HTERT RPE-1 (cell line): ENCODE measurements around the gene CHAD.
"Not testable (repeated sequence)": the region's sequence is repeated elsewhere in the genome, so short reads cannot be mapped to it uniquely, and the experiment has no call there.

Experiments used
- in situ Hi-C: fragments of 300-500 bp; cut with MboI; formaldehyde crosslinking; loops from 4 replicates; pipeline ENCODE4 v1.14.3; 2020; ENCODE audit warnings: low sequenced_read_pairs

Gene CHAD

DNA sequence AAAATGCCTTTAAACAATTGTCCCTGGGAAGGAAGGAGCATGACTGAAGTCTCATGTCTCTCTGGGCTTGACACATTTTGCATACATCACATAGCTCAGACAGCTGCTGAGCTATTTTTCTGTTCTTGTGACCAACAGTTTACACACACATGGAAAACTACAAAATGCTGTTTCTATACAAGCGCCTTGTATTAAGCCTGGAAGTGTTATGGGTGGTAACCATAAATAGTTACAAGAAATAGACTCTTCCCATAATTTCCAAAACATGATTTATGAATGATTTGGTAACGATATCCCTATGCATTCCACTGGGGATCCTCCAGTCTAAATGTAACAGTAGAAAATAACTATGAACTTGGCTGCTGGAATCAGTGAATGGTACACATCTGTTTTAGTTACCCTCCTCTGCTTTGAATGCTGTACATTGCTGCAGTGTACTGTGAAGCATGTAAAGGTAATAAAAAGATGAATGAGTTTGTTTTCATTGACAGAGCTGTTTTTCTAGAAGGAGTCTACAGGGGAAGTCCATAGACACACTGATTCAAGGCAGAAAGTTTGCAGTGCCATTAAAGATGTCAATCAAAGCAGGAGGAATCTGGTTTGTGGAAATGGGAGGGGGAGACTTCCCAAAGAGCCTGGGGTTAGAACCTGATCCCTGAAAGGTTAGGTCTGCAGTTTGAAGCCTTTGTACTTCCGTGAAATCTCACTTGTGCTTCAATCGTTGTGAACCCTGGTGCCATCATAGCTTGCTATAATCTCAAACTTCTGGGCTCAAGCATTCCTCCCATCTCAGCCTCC is 37.7 kb downstream of the CHAD start:
- in situ Hi-C loops = no loop called here

DNA sequence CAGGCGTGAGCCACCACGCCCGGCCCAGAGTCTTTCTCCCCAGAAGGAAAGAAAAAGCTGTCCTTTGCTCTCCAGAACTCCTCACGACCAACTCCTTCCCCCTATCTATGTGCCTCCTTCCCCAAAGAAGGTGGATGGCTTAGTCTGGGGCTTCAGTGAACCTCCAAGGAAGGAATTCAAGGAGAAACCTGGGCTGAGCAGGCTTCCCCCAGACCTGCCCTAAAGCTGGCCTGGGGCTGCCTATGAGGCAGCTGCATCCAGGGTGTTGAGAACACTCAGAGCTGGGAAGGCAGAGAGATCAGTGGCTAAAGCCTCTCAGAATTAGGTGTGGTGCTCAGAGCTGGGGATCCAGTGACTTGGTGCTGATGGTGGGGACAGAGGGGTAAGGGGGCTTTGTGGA is 38.9 kb downstream of the CHAD start:
- in situ Hi-C loops = no loop called here

DNA sequence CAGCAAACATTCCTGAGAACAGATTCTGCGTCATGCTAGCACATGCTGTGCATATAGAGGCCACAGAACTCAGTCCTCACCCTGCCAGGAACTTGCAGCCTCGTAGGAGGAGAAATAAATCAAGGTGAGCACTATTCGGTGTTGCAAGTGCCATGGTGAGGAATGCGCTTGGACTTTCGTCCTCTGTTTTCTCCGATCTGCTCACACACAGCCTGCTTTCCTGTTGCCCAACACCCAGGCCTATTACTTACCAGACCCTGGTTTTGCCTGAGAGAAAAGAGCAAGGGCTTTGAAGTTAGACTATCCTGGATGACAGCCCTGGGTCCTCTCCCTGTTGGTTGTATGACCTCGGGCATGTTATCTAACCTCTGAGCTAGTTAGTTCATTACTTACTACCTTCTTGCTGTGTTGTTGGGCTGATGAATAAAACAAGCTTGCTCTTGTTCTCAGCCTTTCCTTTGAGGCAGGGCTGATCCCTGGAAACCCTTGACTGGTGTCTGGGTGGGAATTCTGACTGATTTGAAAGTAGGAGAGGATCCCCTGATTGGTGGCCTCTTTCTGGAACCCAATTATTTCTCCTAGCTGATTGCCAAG is 39.8 kb downstream of the CHAD start:
- in situ Hi-C loops = no loop called here

DNA sequence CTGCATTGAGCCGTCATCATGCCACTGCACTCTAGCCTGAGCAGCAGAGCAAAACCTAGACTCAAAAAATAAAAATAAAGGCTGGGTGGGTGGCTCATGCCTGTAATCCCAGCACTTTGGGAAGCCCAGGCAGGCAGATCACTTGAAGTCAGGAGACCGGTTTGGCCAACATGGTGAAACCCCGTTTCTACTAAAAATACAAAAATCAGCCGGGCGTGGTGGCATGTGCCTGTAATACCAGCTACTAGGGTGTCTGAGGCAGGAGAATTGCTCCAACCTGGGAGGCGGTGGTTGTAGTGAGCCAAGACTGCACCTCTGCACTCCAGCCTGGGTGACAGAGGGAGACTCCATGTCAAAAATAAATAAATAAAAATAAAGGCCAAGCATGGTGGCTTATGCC is 40.6 kb downstream of the CHAD start:
- in situ Hi-C loops = not testable (repeated sequence)

DNA sequence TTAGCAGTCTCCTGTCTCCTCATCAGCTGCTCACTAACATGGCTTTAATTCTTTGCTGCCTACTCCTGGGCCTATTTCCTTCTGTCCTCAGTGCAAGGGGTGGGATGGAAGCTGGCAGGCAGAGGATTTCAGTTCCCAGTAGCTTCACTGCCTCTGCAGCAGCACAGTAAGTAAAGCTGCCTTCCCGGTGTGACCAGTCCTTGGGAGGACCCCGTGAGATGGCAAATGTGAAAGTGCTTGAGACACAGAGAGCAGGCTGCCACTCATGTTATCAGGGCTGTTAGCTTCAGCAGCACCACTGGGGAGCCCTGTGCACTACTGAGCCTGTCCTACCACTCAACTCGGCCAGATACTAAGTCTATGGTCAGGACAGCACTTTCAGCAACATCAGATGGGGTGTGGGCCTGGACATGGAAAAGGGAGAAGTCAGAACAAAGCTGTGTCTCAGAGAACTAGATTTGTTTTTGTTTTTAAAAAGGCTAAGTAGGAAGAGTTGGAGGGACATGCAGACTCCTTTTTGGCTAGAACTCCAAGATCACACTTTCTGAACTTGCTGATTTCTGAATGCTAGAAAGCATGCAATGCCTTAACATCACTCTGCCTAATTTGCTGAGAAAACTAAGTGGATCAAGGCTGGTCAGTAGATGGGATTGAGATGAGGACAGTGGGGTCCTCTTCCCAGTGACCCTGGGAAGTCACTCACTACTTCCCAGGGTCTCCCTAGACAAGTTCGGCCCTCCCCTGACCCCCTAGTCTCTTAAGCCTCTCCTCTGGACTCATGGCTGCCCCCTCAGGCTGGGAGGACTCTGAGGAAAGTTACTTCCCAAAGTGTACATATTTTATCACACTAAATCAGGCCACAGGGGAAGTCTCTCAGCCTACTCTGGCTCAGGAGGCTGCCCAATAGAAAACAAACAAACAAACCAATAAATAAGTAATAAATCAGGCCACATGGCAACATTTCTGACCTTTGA is 41.6 kb downstream of the CHAD start:
- in situ Hi-C loops = no loop called here

DNA sequence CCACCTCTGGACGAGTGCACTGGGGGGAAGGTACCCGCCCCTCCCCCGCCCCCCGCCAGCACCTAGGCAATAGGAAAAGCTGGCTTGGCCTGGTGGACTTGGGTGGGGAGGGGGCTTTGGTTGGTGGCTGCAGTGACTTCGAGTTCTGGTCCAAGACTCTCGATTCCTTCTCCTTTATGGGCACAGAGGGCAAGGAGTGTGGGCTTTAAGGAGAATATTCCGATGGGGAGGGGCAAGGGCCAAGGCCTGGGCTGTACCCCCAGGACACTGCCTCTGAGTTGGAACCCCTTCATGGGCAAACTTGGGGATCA is 42.3 kb downstream of the CHAD start:
- in situ Hi-C loops = no loop called here

DNA sequence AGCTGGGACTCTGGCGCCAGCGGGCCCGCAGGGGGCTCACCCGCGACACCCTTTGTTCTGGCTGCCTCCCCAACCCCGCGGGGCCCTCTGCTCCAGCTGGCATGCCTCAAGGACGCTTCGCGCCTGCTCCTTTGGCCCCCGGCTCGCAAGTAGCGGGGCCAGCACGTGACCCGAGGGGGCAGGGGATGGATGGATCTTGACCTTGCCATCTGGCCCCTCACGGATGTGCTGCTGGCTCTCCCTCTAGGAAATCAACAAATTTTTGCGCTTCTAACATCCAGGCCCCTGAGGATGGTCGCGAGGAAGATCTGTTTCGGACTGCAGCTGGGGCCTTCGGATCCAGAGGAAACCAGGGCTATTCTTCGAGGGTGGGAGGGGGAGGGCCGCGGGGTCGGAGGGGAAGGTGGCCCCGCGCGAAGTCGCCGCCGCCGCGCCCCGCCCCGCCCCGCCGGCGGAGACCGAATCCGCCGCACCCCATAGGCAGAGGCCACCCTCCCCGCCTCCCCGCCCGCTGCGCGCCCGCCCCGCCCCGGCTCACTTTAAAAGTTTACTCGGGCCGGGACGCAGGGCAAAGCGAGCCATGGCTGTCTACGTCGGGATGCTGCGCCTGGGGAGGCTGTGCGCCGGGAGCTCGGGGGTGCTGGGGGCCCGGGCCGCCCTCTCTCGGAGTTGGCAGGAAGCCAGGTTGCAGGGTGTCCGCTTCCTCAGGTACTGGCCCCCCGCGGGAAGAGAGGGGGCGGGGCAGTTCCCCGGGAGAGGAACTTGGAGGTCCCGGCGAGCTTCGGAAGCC is 42.8 kb downstream of the CHAD start, which contains the start of gene ACSF2:
Gene ACSF2 (plus strand): TSS at position 537 of the 790 bp plus-strand sequence. CDS start 44 bp downstream, at position 581.
- in situ Hi-C loops = no loop called here

DNA sequence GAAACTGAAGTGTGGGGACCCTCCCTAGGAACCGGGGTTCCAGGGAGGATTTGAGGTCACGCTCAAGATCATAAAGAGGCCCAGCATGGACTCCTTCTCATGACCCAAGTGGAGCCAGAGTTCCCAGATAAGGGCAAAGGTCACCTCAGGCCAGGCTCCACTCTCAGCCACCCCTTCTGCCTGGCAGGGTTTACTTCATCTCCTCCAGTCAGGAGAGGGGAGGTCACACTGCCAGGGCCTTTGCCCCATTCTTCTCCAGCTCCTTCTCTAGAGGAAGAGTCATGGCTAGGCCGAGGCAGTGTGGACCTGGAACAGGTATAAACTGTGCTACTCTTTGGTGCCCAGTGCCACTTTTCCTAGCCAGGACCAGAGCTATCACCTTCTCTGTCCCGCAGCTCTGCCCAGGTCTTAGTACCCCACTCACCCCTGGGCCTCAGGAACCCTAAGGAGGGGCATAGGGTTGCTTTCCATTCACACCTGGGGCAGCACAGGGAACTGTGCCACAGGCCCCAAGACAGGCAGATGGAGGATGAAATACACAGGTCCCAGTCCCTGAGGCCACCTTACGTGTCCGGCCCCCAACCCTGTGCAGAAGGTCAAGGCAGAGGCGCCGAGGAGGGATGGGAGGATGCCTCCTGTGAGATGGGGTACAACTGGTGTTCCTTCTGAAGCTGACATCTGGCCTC is 43.5 kb downstream of the CHAD start:
- in situ Hi-C loops = no loop called here

DNA sequence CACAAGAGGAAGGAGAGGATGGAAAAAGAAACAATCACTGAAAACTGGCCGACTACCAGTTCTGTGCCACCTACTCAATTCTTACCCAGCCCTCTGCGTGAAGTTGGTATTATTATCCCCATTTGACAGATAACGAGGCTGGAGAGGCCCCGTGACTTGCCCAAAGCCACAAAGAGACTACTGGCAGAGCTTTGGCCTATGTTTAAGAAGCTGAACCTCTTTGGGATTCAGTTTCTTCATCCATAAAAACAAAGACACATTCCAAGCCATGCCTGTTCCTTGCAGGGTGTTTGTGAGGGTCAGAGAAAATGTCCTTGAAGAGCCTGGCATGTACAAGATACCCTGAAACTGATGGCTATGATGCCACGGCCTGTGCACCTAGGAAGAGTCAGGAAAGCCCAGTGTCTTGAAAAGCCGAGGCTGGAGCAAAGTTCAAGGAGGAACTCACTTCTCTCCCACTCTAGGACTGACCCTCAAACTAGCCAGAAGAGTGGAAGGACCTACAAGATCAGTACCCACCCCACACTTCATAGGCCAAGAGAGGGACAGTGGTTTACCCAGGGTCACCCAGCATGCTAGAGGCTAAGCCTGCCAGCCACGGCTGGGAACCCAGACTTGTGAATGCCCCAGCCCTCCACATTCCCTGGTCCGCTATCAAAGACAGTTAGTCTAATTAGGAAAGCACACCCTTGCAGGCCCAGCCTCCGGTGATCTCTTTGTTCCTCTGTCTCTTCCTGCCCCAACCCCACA is 44.3 kb downstream of the CHAD start:
- in situ Hi-C loops = no loop called here

DNA sequence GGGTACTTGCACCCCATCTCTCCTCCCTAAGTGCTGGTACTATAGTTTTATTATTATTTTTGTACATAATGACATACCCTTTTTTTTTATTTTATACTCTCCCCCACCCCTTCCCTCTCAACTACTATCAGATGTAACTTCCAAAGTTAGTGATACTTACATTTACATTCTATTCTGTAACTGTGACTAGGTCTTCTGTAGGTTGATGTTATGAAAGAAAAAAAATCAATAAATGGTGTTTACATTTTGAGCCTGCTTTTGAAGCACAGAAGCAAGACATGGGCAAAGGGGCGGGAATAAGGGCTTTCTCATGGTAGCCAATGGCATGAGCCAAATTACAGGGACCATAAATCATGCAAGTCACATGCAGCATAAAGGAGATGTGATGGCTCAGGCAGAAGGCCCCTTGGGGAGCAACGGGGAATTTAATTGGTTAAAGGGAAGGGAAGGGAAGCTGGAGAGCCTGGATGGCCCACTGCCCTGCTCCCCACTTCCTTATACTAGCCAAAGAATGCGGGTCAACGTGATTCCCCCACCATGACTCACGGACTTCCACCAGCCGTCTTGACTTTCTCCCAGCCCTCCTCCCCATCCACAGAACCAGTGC is 45.0 kb downstream of the CHAD start:
- in situ Hi-C loops = no loop called here

DNA sequence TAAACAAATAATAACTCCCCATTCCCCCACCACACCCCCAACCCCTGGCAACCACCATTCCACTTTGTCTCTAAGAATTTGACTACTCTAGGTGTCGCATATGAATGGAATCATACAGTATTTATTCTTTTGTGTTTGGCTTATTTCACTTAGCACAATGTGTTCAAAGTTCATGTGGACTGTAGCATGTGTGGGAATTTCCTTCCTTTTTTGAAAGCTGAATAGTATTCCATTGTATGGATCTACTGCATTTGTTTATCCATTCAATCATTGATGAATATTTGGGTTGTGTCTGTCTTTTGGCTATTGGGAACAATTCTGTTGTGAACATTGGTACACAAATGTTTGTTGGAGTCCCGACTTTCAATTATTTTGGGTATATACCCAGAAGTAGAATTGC is 45.9 kb downstream of the CHAD start:
- in situ Hi-C loops = no loop called here

DNA sequence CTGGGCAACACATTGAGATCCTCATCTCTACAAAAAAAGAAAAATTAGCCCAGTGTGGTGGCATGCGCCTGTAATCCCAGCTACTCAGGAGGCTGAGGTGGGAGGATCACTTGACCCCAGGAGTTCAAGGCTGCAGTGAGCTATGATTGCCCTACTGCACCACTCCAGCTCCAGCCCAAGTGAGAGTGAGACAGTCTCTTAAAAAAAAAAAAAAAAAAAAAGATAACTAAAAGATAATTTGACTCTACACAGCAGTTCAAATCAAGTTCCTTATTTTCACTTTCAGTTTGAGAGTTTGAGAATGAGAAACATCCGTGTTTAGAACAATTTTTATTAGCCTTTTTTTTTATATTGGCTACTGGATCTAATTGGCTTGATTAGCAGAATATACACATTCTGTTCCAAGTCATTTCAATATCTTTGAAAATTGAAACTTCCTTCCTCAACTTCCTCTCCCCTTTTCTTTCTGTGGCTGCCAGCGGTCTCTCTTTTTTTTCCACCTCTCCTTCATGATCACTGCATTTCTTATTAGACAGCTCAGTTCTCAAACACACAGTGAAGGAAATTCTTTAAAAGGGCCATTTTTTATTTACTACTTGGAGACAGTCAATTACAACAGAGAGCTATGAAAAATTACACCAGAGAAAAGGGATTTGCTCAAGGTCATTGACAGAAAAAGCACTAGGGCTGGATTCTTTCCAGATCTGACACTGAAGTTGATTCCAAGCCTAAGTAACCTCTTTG is 47.2 kb downstream of the CHAD start:
- in situ Hi-C loops = no loop called here

DNA sequence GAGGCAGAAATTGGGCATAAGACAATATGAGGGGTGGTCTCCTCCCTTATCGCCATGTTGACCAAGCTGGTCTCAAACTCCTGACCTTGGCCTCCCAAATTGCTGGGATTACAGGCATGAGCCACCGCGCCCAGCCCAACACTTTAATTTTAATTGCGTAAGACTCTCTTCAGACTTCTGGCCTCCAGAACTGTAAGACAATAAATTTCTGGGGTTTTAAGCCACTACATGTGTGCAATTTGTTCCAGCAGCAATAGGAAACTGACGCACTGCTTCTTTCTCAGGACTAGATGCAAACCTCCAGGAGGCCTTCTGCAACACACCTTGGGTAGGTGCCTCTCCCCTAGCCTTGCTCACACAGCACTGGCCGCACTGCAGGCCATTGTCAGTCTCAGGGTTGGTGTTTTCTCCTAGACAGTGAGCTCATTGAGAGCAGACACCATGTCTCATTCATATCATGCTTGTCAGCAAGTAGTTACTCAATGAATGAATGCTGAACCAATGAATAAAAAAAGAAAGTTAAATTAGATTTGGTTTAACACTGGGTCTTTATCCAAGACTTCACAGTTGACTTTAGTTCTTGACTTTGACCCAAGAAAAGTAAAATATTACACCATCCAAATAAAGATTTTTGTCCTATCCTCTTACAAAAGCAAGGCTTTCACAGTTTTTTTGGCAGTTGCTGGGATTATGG is 48.1 kb downstream of the CHAD start:
- in situ Hi-C loops = no loop called here

DNA sequence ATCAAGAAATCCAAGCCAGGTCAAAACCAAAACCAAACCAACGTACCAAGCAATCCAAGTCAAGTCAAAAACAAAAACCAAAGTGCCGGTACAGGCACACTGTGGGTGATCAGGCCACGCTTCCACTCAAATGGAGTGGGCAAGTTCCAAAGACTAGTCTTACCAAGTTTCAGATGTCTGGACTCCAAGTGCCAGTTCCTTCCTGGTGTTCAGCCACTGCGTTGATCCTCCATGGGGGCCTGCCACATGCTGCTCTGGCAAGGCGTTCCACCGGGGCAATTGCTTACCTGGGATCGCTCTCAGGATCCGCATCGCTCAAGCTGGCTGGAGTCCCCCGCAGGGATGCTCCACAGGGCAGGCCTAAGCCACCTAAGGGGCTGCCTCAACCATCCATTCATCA is 49.1 kb downstream of the CHAD start:
- in situ Hi-C loops = not testable (repeated sequence)

DNA sequence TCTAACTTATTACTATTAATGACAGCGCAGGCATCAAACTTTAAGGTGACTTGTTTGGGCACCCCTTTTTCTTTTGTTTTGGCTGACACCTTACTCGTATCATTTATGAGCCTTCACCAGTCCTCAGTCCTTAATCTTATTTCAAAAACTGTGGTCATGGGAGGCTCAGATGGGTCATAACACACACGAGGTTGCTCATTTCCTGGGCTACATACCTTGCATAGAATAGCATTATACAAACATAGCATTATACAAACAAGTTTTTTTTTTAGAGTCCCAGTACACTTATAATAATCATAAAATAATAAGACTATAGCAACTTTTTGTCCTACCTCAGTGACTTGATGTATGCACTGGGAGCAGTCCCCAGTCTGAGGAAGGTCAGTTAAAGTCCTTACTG is 53.9 kb downstream of the CHAD start:
- in situ Hi-C loops = no loop called here
